Measurements from ENCODE around the gene ENTPD8.
"Not testable (repeated sequence)": the region's sequence is repeated elsewhere in the genome, so short reads cannot be mapped to it uniquely, and the experiment has no call there.

Gene ENTPD8

DNA sequence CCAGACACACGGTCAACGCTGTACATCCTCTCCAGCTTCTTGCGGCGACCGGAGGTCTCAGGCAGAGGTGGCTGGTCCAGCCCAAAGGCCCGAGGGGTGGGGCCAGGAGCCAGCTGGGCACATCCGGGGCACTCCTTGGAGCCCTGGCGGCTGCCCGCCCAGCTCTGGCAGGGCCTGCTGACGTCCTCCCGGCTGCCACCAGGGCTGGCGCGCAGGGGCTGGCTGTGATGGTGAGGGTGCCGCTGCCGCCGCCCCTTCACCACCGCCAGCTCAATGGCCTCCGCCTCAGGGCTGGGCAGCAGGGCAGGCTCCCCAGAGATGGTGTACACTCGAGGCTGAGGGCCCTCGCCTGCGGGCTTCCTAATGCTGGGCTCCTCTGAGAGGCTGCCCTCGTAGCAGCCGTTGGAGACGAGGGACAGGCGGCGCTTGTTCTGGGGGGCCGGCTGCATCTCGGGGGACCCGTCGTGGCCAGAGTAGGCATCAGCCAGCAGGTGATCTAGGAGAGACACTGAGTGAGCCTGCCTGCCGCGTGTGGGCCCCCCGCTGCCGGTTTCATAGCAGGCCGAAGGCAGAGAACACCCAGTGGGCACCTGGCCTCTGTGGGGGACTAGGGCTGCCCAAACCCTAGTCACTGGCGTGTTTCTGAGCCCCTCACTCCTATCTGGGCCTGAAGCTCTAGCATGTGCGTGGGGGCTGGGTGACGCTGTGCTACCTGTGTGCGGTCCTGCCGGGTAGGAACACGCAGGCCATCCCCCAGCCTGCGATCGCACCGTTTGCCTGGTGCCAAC, 16.4 kb upstream of the ENTPD8 start:
- no peak for DNase-seq

DNA sequence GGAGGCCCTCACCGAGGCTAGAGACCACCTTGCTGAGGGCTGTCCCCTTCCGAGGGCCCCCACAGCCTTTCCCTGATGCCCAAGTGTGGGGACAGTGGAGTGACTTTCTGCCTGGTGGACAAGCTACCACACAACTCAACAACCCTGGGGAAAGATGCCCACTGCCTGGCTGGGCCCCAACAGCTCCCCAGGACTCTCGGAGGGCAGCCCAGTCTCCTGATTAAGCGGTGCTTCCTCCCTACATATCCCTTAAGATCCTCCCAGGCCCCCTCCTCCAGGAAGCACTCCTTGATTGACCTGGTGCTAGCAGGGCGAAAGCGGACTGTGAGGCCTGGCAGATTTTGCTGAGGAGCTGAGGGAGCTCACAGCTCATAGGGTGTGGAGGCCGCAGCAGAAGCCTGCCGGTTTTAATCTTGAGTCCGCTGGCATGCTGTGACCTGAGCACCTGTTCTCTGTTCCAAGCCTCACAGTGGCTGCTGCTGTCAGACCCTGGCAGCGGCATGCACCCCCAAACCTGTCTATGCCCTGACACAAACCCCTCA, 15.8 kb upstream of the ENTPD8 start:
- no peak for DNase-seq

DNA sequence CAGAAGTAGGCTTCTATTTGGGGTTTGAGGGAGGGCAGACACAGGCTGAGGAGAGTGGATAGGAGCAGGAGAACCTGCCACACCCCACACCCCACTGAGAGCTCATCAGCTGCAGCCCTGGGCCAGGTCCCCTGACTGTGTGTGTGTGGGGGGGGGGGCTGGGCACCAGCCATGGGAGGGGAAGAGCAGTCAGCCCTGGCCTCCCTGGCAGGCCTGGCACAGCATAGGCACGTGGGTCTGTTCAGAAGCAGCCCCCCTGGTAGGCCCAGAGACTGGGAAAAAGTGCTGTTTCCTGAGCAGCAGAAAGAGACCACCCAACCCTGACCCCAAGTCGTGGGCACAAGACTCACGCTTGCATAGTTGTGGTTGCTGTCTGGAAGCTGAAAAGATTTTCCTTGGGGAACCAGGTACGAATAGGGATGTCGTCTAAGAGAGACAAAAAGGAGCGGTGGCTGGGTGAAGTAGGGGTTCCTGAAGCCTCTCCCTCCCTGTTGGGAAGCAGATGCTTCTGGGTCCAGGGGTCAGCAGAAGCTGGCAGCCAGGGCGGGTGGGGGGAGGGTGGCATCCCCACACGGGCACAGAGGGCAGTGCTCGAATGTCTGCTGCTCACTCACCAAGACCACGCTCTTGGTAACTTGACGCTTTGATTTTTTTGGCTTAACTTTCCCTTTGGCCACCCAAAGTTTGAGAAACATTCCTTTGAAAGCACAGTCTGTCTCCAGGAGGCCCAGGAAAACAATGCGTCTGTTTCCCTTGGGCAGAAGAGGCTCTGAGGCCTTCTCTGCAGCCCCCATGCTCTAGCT, 15.1 kb upstream of the ENTPD8 start:
- no peak for DNase-seq

DNA sequence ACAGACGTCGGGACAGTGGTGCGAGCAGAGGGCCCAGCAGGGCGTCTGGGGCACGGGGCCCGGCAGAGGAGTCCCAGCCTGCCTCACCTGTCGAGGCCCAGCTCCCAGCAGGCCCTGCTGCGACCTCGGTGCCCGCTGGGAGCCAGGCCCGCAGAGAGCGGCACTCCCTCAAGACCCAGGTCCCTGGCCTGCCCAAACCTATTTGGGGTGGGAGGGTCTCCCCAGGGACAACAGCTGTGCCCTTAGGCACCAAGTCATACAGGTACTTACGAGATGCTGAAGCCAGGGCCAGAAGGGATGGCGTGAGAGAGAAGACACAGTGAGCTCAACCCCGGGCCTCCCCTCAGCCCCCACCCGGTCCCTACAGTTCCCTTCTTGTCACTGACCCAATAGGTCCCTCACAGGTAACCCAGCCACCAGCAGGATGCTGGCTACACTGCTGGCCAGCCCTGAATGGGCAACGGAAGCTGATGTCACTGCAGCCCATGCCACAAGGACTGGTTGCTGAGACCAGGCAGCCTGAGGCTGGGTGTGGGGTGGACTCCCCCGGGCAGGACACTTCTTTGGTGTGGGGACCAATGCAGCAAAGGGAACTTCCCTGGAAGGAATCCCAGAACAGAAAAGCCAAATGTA, 14.3 kb upstream of the ENTPD8 start:
- no peak for DNase-seq

DNA sequence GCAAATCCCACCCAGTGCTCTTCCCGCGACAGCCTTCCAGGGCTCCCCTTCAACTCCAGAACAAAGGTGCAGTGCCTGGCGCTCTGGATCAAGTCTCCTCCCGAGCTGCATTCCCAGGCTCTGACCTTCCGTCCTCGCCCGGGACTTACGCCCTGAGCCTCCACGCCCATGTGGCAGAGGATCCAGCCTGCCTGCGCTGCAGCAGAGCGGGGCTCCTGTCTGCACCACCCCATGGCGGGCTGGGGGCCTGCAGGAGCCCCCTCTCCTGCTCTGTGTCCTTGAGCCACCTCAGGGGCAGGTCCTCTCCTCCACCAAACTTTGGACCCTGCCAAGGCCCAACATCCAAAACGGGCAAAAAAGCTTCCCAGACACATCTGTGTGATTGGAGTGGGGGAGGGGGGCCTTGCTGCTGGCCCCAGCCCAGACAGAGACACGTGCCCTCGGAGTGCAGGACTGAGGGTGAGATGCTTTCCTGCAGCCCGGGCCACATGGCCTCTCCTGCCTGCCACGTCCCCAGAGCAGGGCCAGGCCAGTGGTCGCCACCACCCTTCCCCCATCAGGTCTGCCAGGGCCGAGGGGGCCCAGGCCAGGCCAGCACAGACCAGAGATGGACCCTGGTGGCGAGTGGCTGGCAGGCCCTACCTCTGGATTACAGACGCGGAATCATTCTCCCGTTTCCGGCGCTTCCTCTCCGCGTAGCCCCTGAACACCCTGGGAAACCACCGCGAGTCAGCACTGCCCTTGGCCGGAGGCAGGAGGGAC, 13.6 kb upstream of the ENTPD8 start:
- DNase-seq, result no peak

DNA sequence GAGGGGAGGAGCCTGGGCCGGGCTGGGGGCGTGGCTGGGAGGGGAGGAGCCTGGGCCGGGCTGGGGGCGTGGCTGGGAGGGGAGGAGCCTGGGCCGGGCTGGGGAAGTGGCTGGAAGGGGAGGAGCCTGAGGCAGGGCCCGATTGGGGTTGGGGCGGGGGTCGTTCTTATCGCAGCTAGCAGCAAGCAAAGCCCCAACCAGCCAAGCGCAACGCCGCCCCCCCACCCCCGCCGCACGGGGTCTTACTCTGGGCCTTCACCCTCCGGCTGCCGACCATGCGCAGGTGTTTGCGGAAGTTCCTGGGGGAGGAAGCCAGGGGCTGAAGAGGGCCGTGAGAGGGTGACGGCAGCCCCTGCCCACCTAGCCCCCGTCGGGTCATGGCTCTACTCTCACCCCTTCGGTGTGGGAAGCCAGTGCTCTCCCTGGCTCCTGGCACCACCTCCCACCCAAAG, 13.0 kb upstream of the ENTPD8 start:
- no peak for DNase-seq

DNA sequence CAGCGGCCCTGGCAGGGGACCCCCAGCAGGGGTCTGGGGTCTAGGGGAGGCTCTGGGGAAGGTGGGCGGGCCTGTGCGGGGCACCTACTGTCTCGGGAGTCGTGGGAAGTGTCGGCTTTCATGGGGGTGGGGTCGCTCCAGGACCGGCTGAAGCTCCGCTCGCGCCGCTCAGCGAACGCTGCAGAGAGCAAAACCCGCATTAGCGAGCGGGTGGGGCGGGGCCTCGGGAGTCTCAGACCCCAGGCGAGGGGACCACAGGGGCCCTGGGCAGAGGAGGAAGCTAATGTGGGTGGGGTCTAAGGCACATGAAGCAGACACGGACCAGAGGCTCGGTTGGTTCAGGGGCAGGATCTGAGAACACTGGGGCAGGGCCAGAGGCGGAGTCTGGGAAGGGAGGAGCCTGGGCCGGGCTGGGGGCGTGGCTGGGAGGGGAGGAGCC, 12.5 kb upstream of the ENTPD8 start:
- no peak for DNase-seq

DNA sequence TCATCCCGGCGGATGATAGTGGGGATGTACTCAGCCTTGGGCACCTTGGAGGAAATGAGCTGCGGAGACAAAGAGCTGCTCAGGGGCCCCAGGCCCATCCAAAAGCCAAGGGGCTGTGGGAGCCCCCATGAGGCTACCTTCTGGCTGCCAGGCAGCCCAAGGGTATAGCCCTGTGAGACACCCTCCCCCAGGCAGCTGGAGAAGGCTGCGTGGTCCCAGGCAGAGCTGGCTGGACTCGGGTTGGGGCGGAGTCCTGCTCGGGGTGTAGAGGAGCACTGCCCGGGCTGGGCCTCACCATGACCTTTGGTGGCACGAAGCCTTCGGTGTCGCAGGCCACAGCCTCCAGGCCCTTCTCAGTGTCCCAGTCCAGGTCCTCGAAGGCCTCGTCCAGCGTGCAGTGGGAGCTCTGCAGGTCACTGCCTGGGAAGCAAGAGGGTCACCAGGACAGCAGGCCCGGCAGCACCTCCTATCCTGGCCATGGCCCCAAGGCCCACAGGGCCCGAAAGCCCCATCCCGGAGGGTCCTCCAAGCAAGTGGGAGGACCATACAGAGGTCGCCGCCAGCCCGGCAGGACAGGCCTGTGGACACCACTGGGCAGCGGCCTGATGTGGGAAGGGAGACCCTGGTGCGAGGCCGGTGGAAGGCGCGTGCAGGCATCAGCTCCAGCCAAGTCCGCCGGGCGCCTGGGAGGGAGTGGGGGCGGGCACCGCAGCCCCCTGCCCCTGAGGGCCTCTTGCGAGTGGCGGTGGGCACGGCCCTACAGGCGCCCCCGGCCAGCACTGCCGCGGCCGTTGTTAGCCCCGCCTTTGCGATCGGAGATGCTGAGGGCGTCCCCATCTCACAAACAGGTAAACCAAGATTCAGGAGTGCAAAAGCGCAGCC, 11.8 kb upstream of the ENTPD8 start:
- no peak for DNase-seq

DNA sequence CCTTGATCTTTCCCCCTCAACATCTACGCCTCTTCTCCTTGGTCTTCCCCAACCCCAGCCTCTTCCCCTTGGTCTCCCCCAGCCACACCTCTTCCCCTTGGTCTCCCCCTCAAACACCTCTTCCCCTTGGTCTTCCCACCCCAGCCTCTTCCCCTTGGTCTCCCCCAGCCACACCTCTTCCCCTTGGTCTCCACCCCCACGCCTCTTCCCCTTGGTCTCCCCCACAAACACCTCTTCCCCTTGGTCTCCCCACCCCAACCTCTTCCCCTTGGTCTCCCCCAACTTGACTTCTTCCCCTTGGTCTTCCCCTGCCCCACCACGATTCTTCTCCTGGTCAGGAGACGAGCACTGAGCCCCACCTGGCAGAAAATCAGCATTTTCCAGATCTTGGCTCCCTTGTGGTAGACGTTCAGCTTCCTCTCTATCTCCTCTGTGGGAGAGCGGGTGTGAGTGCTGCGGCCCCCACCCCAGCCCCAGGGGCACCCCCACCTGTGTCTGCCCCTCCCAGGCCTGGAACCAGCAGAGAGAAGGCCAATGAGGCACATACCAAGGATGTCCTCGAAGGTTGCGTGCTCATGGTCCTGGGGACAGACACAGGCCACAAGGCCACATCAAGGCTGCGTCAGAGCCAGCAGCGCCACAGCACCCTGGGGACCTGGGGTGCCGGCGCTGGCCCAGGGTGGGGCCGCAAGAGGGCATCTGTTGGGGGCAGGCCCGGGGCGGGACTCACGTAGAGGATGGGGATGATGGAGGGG, 11.0 kb upstream of the ENTPD8 start:
- DNase-seq, result no peak

DNA sequence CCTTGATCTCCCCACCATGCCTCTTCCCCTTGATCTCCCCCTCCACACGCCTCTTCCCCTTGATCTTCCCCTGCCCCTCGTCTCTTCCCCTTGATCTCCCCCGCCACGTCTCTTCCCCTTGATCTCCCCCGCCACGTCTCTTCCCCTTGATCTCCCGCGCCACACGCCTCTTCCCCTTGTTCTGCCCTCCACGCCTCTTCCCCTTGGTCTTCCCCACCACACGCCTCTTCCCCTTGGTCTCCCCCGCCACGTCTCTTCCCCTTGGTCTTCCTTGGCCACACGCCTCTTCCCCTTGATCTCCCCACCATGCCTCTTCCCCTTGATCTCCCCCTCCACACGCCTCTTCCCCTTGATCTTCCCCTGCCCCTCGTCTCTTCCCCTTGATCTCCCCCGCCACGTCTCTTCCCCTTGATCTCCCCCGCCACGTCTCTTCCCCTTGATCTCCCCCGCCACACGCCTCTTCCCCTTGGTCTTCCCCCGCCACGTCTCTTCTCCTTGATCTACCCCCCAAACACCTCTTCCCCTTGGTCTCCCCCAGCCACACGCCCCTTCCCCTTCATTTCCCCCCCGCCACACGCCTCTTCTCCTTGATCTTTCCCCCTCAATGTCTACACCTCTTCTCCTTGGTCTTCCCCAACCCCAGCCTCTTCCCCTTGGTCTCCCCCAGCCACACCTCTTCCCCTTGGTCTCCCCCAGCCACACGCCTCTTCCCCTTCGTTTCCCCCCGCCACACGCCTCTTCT, 10.3 kb upstream of the ENTPD8 start:
- DNase-seq, result not testable (repeated sequence)

DNA sequence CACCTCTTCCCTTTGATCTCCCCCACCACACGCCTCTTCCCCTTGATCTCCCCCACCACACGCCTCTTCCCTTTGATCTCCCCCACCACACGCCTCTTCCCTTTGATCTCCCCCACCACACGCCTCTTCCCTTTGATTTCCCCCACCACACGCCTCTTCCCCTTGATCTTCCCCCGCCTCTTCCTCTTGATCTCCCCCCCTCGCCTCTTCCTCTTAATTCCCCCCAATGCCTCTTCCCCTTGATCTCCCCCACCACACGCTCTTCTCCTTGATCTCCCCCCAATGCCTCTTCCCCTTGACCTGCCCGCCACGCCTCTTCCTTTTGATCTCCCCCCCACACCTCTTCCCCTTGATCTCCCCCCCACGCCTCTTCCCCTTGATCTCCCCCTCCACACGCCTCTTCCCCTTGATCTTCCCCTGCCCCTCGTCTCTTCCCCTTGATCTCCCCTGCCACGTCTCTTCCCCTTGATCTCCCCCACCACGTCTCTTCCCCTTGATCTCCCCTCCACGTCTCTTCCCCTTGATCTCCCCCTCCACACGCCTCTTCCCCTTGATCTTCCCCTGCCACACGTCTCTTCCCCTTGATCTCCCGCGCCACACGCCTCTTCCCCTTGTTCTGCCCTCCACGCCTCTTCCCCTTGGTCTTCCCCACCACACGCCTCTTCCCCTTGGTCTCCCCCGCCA, 9.5 kb upstream of the ENTPD8 start:
- DNase-seq, result not testable (repeated sequence)

DNA sequence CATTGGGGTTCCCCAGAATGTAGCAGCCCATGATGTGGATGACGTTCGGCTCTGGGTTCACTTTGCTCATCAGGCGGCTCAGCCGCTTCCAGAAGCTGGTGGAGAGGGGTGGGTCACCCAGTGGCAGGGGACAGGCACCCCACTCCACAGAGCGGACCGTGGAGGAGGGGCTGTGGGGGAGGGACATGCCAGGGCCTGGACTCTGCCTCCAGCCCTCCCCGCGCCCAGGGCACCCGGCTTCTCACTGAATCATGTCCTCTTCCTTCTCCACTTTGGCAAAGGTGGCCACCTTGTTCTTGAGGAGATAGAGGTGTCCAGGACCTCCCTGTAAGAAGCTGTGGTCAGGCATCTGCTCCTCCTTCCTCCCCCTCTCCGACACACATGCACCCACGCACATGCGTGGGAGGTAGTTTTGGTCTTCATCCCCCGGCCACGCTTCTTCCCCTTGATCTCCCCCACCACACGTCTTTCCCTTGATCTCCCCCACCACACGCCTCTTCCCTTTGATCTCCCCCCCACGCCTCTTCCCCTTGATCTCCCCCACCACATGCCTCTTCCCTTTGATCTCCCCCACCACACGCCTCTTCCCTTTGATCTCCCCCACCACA, 8.9 kb upstream of the ENTPD8 start:
- DNase-seq, result no peak

DNA sequence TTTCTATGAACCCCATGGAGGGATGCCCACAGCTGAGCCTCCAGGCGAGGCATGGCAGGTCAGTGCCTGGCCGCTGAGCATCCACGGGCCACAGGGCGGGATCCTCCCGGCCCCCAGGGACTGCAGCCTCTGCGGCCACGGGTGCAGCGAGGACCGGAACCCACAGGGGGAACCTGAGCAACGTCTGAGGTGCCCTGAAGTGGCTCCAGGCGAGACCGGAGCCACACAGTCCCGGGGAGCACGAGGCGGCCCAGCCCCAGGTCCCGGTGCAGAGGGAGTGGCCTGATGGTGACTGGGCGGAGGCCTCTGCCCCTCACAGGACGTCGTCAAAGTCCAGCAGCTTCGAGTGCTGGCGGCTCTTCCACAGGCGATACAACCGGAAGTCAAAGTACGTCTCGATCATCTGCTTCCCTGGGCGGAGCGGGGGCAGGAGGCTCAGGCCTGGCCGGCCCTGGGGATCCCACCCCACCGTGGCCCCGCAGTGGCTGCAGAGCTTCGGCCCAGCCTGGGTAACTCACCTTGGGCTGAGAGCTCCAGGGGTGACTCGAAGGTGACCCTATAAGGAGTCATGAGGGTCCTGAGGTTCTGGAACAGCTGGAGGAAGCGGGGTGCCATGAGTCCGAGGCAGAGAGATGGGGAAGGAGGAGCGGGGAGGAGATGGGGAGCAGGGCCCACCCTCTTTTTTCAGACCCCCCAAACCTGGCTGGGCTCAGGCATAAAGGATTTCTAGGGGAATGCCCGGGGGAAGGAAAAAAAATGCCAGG, 8.1 kb upstream of the ENTPD8 start:
- DNase-seq, result no peak

DNA sequence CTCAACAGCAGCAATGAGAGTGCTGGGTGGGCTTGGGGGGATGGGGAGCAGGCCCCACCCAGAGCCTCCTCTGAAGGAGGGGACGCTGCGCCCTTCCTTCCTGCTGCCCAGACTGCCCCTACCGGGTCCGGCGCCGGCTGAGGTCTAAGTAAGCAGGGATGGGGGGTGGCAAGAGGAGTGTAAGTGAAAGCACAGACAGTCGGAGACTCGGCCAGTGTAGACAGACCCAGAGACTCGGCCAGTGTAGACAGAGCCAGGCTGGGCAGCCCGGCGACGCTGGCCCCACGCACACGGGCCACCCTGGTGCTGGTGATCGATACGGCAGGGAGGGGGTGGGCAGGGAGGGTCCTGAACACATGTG, 7.4 kb upstream of the ENTPD8 start:
- DNase-seq, result no peak

DNA sequence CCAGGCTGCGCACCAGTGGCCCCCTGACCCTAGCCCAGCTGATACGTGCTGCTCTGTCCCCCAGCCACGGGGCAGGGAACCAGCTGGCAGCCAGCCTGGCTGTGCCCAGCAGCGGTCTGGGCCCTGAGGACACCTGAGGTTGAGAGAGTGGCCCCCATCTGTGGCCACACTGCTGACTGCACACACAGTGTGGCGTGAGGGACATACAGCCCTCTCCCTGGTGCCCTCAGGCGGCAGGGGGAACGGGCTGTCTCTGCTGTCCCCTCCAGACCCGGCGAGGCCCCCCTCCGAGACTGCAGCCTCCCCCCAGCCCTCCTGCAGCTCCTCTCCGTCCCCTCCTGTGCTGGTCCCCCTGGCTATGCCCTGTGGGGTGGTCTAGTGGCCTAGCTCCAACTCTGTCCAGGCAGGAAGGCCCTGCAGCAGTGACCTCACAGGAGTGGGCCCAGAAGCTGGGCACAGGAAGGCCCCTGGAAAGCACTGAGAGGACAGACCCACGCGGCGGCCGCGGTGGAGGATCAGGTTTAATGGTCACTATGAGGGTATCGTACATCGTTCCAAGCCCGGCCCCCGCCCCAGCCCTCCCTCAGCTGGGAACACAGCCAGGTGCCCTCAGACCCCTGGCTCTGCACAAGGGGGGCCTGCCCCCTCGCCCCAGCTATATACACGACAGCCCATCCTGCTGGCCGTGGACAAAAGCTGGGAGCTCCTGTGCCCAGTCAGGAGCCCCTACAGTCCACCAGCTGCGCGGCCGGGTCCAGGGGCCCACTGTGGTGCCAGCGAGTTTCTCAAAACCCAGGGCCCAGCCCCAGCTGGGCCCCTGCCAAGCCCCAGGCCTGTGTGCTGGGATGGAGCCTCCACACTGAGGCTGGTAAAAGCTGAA, 6.8 kb upstream of the ENTPD8 start:
- DNase-seq, result no peak

DNA sequence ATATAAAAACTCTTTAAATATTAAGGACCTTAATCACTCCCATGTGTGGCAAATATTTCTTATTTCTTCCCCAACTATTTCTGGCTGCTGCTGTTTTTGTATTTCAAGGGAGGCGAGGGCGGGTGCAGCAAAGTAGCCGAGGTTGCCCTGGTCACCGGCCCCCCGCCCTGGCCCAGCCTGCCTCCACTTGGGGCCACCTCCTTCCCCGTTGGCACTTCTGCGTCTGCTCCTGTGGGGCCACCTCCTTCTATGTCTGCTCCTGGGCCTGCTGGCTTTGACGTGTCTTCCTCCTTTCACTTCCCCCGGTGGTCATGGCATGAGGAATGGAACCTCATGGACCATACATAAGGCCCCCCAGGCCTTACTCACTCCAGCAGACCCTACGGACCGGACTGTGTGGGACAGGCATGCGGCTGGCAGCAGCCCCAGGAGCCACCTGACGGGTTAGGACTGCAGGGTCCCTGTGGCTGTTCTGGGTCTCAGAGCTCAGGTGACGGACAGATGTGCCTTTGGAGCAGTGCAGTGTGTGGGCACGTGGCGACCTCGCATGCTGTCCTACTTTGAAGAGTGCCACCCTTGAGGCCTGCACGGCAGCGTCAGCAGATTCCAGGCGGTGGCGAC, 5.8 kb upstream of the ENTPD8 start:
- DNase-seq, result no peak

DNA sequence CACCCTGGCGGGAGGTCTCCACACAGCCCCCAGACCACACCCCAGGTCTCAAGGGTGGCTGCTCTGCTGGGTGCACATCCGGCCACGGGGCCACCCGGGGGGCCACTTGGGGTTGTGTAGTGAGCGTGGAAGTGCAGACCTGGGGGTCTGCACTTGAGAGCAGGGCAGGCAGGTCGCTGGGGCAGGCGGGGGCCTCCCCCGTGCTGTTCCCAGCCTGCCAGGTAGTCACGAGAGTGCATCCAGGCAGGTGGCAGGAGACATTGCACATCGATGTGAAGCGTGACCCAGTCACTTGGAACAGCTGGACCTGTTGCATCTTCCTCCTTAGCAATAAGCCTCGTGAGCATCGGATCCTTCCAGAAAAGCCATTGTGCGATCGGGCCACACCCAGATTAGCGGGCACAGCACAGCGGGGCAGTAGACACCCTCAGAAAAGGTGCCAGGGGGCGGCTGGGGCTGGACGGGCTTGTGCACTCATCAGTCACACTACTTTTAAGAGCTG, 4.8 kb upstream of the ENTPD8 start:
- no peak for DNase-seq

Data from GF-D8 (cell line).